ENCODE data around the gene TXNL4A. TPM values are rescaled to one million over a fixed set of nuclear protein-coding genes. Genes with fewer than 3 reads are reported as not detected.

Gene TXNL4A
- total and polyA plus RNA-seq, 2 donors (not counting 1 experiment from before 2014, with no cell fraction given) = 38.9 to 67.8 TPM

- ChIA-PET POLR2A (interaction anchor here (0.5 to 2.8 kb wide), 6 partner anchors 45 to 638 kb away, joined by 3 to 11 read pairs (median 7); partner anchors contain the start of genes ADNP2, SLC66A2 and TXNL4A), CTCF (interaction anchor here (1.0 kb wide), 1 partner anchor 656 kb away, joined by 3 read pairs; no protein-coding TSS in a partner anchor)
- no peaks in the 10 kb centered on the region for H3K27me3 Mint-ChIP-seq
- H3K9me3 Mint-ChIP-seq (ENCODE audit: insufficient read depth) = no peaks in the 10 kb centered on the region
- peaks cover 19% of the 10 kb centered on the region for H3K4me1 Mint-ChIP-seq
- no peaks in the 10 kb centered on the region for H3K27me3 ChIP-seq (replicated peaks in 1 of 4; ENCODE audit: control extremely low read depth in 1 of 4, control insufficient read depth in 3 of 4, insufficient read depth in 4 of 4, low read length in 3 of 4)
- H3K4me3 ChIP-seq (ENCODE audit: control extremely low read depth in 1 of 5, extremely low read depth in 1 of 5, insufficient read depth in 1 of 5, low read depth in 2 of 5, low read length in 4 of 5) = peak overlapping the region in 4 of 5 experiments; percentile 62 to 99 (median 83)
- peak overlapping the region; percentile 93 for H3K27ac ChIP-seq (ENCODE audit: low read length in 2 of 2)
- 4% methylated on average over 77 of the region's 90 CpGs for WGBS (ENCODE audit: insufficient coverage)
- peaks cover 15 to 20% of the 10 kb centered on the region in 2 donors for H3K4me1 ChIP-seq (ENCODE audit: control insufficient read depth in 2 of 2, insufficient read depth in 2 of 2, low read length in 2 of 2)
- peak overlapping the region; percentile 98 for H3K9ac ChIP-seq (ENCODE audit: low read length)
- peak overlapping the region; percentile 94 for H3K4me2 ChIP-seq (replicated peaks; ENCODE audit: low read depth, low read length, poor library complexity, severe bottlenecking)
- intact Hi-C loops (cut with micrococcal nuclease) = loop anchor here (1.0 to 10.0 kb wide), 7 partner anchors 45 to 626 kb away; partner anchors contain the start of genes KCNG2, SLC66A2 and TXNL4A
- H3K36me3 ChIP-seq (replicated peaks in 1 of 2; ENCODE audit: control extremely low read depth in 1 of 2, control insufficient read depth in 1 of 2, extremely low read depth in 1 of 2, insufficient read depth in 2 of 2, low read length in 1 of 2) = peaks cover 0 to 5% of the 10 kb centered on the region in 2 experiments
- peak overlapping the region; percentile 97 for H3K27ac Mint-ChIP-seq
- DNase-seq = peak; percentile 96
- no peaks in the 10 kb centered on the region for H4K20me1 ChIP-seq (ENCODE audit: control insufficient read depth, insufficient read depth, low read length, poor library complexity, severe bottlenecking)
- H3K9me3 ChIP-seq (ENCODE audit: control extremely low read depth in 1 of 3, control insufficient read depth in 2 of 3, insufficient read depth in 1 of 3, low read length in 2 of 3) = peaks cover 0 to 11% (median 0%) of the 10 kb centered on the region in 3 donors
- no peak for TF ChIP-seq CTCF (IDR thresholded peaks at IDR 0.05)
- TF ChIP-seq EZH2 (IDR thresholded peaks at IDR 0.05; ENCODE audit: borderline replicate concordance, insufficient read depth, low read depth, low read length, poor library complexity, severe bottlenecking) = no peak
- peaks cover 15% of the 10 kb centered on the region for H3K79me2 ChIP-seq (ENCODE audit: control insufficient read depth, insufficient read depth, low read length)
- peak overlapping the region; percentile 98 for H2AFZ ChIP-seq (ENCODE audit: insufficient read depth, low read depth, low read length, poor library complexity, severe bottlenecking)
- peak; percentile 63 for ATAC-seq (ENCODE audit: low read depth)
- peak overlapping the region; percentile 95 for H3K4me3 Mint-ChIP-seq
Measured at GRCh38 chr18:80033181-80034067, 45.1 kb upstream of the TXNL4A start.

Measured in B cell (primary cell).